ENCODE data around the gene PTTG1IP2.

DNA sequence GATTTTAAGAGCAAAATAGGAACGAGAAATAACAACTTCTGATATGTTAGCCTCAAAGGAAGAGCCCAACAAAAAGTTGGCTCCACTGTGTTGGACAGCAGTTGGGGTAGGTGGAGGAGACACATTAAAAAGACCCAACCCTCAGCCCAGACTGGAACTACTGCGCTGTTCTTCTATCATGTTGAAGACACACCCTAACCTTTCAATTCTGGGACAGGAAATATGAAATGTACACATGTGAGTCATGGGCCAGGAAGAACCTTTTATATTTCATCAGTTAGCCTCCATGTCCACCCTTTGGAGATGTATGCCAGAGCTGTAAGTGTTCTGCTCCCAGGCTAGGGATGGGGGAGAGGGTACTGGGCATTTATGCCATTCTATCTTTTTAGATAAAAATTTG, 44.1 kb upstream of the PTTG1IP2 start:
- TF ChIP-seq, protein P1, sequence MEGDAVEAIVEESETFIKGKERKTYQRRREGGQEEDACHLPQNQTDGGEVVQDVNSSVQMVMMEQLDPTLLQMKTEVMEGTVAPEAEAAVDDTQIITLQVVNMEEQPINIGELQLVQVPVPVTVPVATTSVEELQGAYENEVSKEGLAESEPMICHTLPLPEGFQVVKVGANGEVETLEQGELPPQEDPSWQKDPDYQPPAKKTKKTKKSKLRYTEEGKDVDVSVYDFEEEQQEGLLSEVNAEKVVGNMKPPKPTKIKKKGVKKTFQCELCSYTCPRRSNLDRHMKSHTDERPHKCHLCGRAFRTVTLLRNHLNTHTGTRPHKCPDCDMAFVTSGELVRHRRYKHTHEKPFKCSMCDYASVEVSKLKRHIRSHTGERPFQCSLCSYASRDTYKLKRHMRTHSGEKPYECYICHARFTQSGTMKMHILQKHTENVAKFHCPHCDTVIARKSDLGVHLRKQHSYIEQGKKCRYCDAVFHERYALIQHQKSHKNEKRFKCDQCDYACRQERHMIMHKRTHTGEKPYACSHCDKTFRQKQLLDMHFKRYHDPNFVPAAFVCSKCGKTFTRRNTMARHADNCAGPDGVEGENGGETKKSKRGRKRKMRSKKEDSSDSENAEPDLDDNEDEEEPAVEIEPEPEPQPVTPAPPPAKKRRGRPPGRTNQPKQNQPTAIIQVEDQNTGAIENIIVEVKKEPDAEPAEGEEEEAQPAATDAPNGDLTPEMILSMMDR (conservative IDR thresholded peaks at IDR 0.05; ENCODE audit: low read length), result no peak
- TF ChIP-seq EZH2phosphoT487 (IDR thresholded peaks at IDR 0.05; ENCODE audit: borderline replicate concordance, low read depth, low read length), result no peak
